Vagina (tissue), 2 donors: ENCODE data around the gene AGL.
"Not testable (repeated sequence)": the region's sequence is repeated elsewhere in the genome, so short reads cannot be mapped to it uniquely, and the experiment has no call there.

Experiments used
- POLR2A ChIP-seq, 2 donors: fragments of 450-650 bp; IDR thresholded peaks; one replicate each; pipeline ENCODE4 v1.6.1; 2017; ENCODE audit warnings: antibody characterized with exemption in 2 of 2, mild to moderate bottlenecking in 2 of 2, moderate library complexity in 2 of 2
- POLR2AphosphoS5 ChIP-seq, 2 donors: sonication (generic); formaldehyde crosslinking; IDR thresholded peaks; one replicate each; pipeline ENCODE4 v1.9.0; 2017; ENCODE audit warnings: antibody characterized with exemption in 2 of 2, mild to moderate bottlenecking in 2 of 2, low read depth in 1 of 2; ENCODE audit not compliant: insufficient read depth in 1 of 2
- TF ChIP-seq, protein P1 (sequence below), 3 experiments: fragments of 450-650 bp in 2 of 3; fragments of 200-600 bp in 1 of 3; sonication (generic) in 1 of 3; IDR thresholded peaks; one replicate each; pipeline ENCODE4 v1.5.1; 2017 to 2019; ENCODE audit warnings: antibody characterized with exemption in 3 of 3, mild to moderate bottlenecking in 2 of 3, moderate library complexity in 2 of 3

DNA sequence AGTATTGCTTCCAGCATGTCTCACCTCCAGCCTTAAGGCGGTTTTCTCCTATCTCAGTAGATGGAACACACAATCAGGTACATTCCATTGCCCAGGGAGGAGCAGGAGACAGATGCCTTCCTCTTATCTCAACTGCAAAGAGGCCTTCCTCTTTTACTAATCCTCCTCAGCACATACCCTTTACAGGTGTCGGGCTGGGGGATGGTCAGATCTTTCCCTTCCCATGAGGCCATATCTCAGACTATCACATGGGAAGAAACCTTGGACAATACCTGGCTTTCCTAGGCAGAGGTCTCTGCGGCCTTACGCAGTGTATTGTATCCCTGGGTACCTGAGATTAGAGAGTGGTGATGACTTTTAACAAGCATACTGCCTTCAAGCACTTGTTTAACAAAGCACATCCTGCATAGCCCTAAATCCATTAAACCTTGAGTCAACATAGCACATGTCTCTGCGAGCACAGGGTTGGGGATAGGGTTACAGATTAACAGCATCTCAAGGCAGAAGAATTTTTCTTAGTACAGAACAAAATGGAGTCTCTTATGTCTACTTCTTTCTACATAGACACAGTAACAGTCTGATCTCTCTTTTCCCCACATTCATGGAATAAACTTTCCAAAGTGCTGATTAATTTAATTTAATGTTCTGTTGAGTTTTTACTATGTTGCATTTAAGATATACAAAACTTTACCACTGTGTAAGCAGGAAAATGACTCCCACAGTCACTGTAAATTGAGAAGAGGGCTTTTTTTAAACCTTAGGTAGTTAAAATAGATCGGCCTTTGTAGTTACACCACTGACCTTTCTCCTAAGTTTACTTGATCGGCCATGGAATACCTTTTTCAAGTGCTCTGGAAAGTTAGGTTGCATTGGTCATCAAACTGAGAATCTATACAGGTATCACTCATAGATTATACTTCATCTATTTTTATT is 13.7 kb upstream of the AGL start:
- TF ChIP-seq, protein P1, sequence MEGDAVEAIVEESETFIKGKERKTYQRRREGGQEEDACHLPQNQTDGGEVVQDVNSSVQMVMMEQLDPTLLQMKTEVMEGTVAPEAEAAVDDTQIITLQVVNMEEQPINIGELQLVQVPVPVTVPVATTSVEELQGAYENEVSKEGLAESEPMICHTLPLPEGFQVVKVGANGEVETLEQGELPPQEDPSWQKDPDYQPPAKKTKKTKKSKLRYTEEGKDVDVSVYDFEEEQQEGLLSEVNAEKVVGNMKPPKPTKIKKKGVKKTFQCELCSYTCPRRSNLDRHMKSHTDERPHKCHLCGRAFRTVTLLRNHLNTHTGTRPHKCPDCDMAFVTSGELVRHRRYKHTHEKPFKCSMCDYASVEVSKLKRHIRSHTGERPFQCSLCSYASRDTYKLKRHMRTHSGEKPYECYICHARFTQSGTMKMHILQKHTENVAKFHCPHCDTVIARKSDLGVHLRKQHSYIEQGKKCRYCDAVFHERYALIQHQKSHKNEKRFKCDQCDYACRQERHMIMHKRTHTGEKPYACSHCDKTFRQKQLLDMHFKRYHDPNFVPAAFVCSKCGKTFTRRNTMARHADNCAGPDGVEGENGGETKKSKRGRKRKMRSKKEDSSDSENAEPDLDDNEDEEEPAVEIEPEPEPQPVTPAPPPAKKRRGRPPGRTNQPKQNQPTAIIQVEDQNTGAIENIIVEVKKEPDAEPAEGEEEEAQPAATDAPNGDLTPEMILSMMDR (IDR thresholded peaks at IDR 0.05) = not testable (repeated sequence)
- not testable (repeated sequence) for TF ChIP-seq POLR2AphosphoS5 (IDR thresholded peaks at IDR 0.05; ENCODE audit: insufficient read depth in 1 of 2, low read depth in 1 of 2); POLR2A (IDR thresholded peaks at IDR 0.05)
